IMR-90 (cell line): Measurements from ENCODE around the gene HSD17B8. TPM values are rescaled to one million over a fixed set of nuclear protein-coding genes. Genes with fewer than 3 reads are reported as not detected.

ENCODE experiments used
- ATAC-seq: fragments of 200-7000 bp; cut with Tn5 transposase; 2 replicates; pipeline ENCODE4 v1.9.1; 2020; ENCODE audit warnings: low read depth, mild to moderate bottlenecking, moderate library complexity
- BruUV-seq: library from RNA; stranded (reverse); fragments of 400-500 nt; replicated peaks from 2 replicates; lab custom pipeline; 2021; lab: Mats Ljungman, UMichigan
- CTCF ChIA-PET: fragments of 300-600 bp; formaldehyde crosslinking; extraction: SDS; loops from one replicate; lab custom pipeline; 2021; ENCODE audit warnings: antibody characterized with exemption; lab: Yijun Ruan, JAX
- POLR2A ChIA-PET: fragments of 300-600 bp; sonication (Branson Sonifier 250); formaldehyde crosslinking; loops from one replicate; lab custom pipeline; 2022; ENCODE audit warnings: antibody characterized with exemption; ENCODE audit not compliant: unreplicated experiment; lab: Charles Lee
- DNase-seq: peaks from one replicate; pipeline ENCODE4 v3.0.0; 2013
- H2AFZ ChIP-seq: replicated peaks from 2 replicates; pipeline ENCODE3; 2013; ENCODE audit warnings: low read length, mild to moderate bottlenecking; ENCODE audit not compliant: poor library complexity
- H2AK5ac ChIP-seq: 2 replicates; pipeline ENCODE4 v1.6.1; 2013; ENCODE audit warnings: low read depth, low read length, inconsistent platforms
- H2AK9ac ChIP-seq: replicated peaks from 2 replicates; pipeline ENCODE3; 2013; ENCODE audit warnings: mild to moderate bottlenecking, low read depth, low read length, moderate library complexity; ENCODE audit not compliant: poor library complexity
- H2BK120ac ChIP-seq: 2 replicates; pipeline ENCODE4 v1.6.1; 2013; ENCODE audit warnings: low read depth, low read length, inconsistent platforms
- H2BK15ac ChIP-seq: 3 replicates; pipeline ENCODE4 v1.6.1; 2013; ENCODE audit warnings: low read depth, low read length, inconsistent platforms
- H2BK20ac ChIP-seq: 2 replicates; pipeline ENCODE4 v1.6.1; 2013; ENCODE audit warnings: low read depth, mild to moderate bottlenecking, inconsistent platforms, low read length, moderate library complexity
- H2BK5ac ChIP-seq: 2 replicates; pipeline ENCODE4 v1.6.1; 2013; ENCODE audit warnings: mild to moderate bottlenecking, low read depth, low read length, inconsistent platforms; ENCODE audit not compliant: poor library complexity, severe bottlenecking
- H3K14ac ChIP-seq: replicated peaks from 2 replicates; pipeline ENCODE4 v1.6.1; 2013; ENCODE audit warnings: low read depth, low read length, inconsistent platforms
- H3K18ac ChIP-seq: 2 replicates; pipeline ENCODE4 v1.6.1; 2013; ENCODE audit warnings: low read depth, low read length, control low read depth
- H3K23ac ChIP-seq: 2 replicates; pipeline ENCODE4 v1.6.1; 2013; ENCODE audit warnings: low read depth, low read length, inconsistent platforms
- H3K27ac ChIP-seq: 2 replicates; pipeline ENCODE4 v1.5.1; 2013; ENCODE audit warnings: mild to moderate bottlenecking, control low read depth, low read length; ENCODE audit not compliant: insufficient read depth
- H3K27me3 ChIP-seq: 2 replicates; pipeline ENCODE4 v1.6.1; 2013; ENCODE audit warnings: low read length; ENCODE audit not compliant: control insufficient read depth, insufficient read depth
- H3K36me3 ChIP-seq: 2 replicates; pipeline ENCODE4 v1.6.1; 2013; ENCODE audit warnings: low read length, mixed read lengths; ENCODE audit not compliant: control insufficient read depth, insufficient read depth
- H3K4ac ChIP-seq: 2 replicates; pipeline ENCODE4 v1.6.1; 2013; ENCODE audit warnings: low read depth, low read length, inconsistent platforms
- H3K4me1 ChIP-seq: 2 replicates; pipeline ENCODE4 v1.6.1; 2013; ENCODE audit warnings: low read length, mixed read lengths; ENCODE audit not compliant: control insufficient read depth, insufficient read depth
- H3K4me2 ChIP-seq: 2 replicates; pipeline ENCODE4 v1.6.1; 2013; ENCODE audit warnings: low read depth, mild to moderate bottlenecking, control low read depth, low read length, moderate library complexity
- H3K4me3 ChIP-seq: 2 replicates; pipeline ENCODE4 v1.5.1; 2013; ENCODE audit warnings: low read depth, mild to moderate bottlenecking, control low read depth, low read length, moderate library complexity; ENCODE audit not compliant: insufficient read depth
- H3K56ac ChIP-seq: 2 replicates; pipeline ENCODE4 v1.6.1; 2013; ENCODE audit warnings: low read length, inconsistent platforms; ENCODE audit not compliant: insufficient read depth; ENCODE audit errors: extremely low read depth
- H3K79me1 ChIP-seq, 2 experiments: 2 replicates each; pipeline ENCODE4 v1.6.1; 2013; ENCODE audit warnings: low read length in 2 of 2, inconsistent platforms in 1 of 2, low read depth in 1 of 2
- H3K9ac ChIP-seq: 2 replicates; pipeline ENCODE4 v1.6.1; 2013; ENCODE audit warnings: low read depth, low read length, control low read depth
- H3K9me1 ChIP-seq: 2 replicates; pipeline ENCODE4 v1.6.1; 2013; ENCODE audit warnings: low read length, inconsistent platforms; ENCODE audit not compliant: insufficient read depth
- H3K9me3 ChIP-seq: 2 replicates; pipeline ENCODE4 v1.6.1; 2013; ENCODE audit warnings: low read length; ENCODE audit not compliant: control insufficient read depth, insufficient read depth
- H4K20me1 ChIP-seq: 2 replicates; pipeline ENCODE4 v1.6.1; 2013; ENCODE audit warnings: low read length, inconsistent platforms; ENCODE audit not compliant: insufficient read depth
- H4K5ac ChIP-seq: 2 replicates; pipeline ENCODE4 v1.6.1; 2013; ENCODE audit warnings: mild to moderate bottlenecking, low read depth, low read length, control low read depth
- H4K8ac ChIP-seq, 2 experiments: 2 replicates each; pipeline ENCODE4 v1.6.1; 2013; ENCODE audit warnings: low read depth in 2 of 2, low read length in 2 of 2, control low read depth in 1 of 2, inconsistent platforms in 1 of 2
- H4K91ac ChIP-seq: 2 replicates; pipeline ENCODE4 v1.6.1; 2013; ENCODE audit warnings: low read depth, low read length, inconsistent platforms; ENCODE audit not compliant: insufficient read depth
- CHD1 ChIP-seq: IDR thresholded peaks from 2 replicates; pipeline ENCODE4 v1.6.1; 2012; ENCODE audit warnings: low read depth, low read length, improper control_type of control experiment
- MXI1 ChIP-seq: IDR thresholded peaks from 2 replicates; pipeline ENCODE4 v1.6.1; 2012; ENCODE audit warnings: low read depth, mild to moderate bottlenecking, low read length, moderate library complexity, borderline replicate concordance
- NFE2L2 ChIP-seq: fragments of 150-350 bp; IDR thresholded peaks from 2 replicates; pipeline ENCODE4 v1.6.1; 2016; ENCODE audit warnings: low read depth, mild to moderate bottlenecking, low read length
- WGBS, 2 experiments: methylation state at CpG; one replicate each; pipeline versions ENCODE4 v1.1.5 to v1.1.7; 2013; ENCODE audit warnings: missing lambda C conversion rate in 2 of 2; ENCODE audit not compliant: insufficient read length in 1 of 2; ENCODE audit errors: extremely low coverage in 2 of 2; 5-methylcytosine and 5-hydroxymethylcytosine counted together
- dilution Hi-C: fragments of 300-500 bp; cut with HindIII; formaldehyde crosslinking; loops from one replicate; pipeline ENCODE4 v1.14.3; 2018; ENCODE audit warnings: low sequenced_read_pairs; ENCODE audit not compliant: unreplicated experiment
- in situ Hi-C: fragments of 300-500 bp; cut with MboI; formaldehyde crosslinking; loops from 3 replicates; pipeline ENCODE4 v1.14.3; 2019; ENCODE audit warnings: low sequenced_read_pairs, inconsistent platforms, mixed read lengths
- intact Hi-C: fragments of 100-400 bp; cut with micrococcal nuclease; formaldehyde crosslinking; loops from 2 replicates; pipeline ENCODE4 v1.10.0; 2022
- polyA plus RNA-seq, 3 experiments: library from polyadenylated mRNA; depleted of rRNA; stranded (reverse); fragments of >200 nt; gene quantifications; 2 replicates each; pipeline ENCODE4 v1.2.3, GENCODE V29; 2012; ENCODE audit warnings: low replicate concordance in 1 of 3
- total RNA-seq: library from RNA; depleted of rRNA; stranded (reverse); fragments of >200 nt; gene quantifications from 2 replicates; pipeline ENCODE4 v1.2.3, GENCODE V29; 2012
- TF ChIP-seq, protein P1 (sequence below): fragments of 150-350 bp; IDR thresholded peaks from 2 replicates; pipeline ENCODE4 v1.6.1; 2017; ENCODE audit warnings: mild to moderate bottlenecking, antibody characterized with exemption, low read length, low read depth

Gene HSD17B8
- total and polyA plus RNA-seq, 2 of the 4 experiments (the other 2 are of a cell fraction), result 1.6 to 4.3 TPM

DNA sequence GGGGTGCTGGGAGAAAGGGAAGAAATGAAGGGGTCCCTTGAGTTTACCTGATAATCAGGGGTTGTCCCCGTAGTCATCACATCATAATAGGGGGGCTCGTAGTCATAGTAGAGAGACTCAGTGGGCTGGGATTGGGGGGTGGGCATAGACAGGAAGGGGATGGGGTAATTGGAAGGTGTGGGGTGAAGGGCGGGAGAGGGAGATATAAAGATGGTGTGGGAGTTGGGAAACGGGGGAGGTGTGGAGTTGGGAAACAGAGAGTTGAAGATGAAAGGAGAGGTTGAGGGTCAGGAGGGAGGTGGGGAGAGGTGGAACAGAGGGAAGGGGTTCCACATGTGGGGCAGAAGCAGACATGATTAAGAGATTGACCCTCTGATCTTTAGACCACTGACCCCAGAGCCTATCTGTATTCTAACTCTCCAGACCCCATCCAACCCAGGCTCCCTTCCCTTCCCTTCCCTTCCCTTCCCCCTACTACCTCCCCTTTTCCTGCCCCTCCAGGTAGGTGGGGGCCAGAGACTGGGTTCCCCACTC, 18.7 kb upstream of the HSD17B8 start:
- Histone ChIP-seq H3K23ac (no peak overlapping the region), H2BK120ac (no peak overlapping the region), H3K79me1 (no peaks in the 10 kb centered on the region), H3K27me3 (peaks cover 34% of the 10 kb centered on the region), H3K18ac (no peak overlapping the region), H3K14ac (no peak overlapping the region), H3K4ac (no peak overlapping the region), H4K8ac (no peak overlapping the region), H3K36me3 (no peaks in the 10 kb centered on the region), H4K5ac (no peak overlapping the region), H2AFZ (no peak overlapping the region), H2AK9ac (no peak overlapping the region), H3K9ac (no peak overlapping the region), H2BK5ac (no peak overlapping the region), H3K56ac (no peak overlapping the region), H3K9me3 (no peaks in the 10 kb centered on the region), H3K4me2 (no peak overlapping the region), H4K91ac (no peak overlapping the region), H3K4me3 (no peak overlapping the region), H3K27ac (no peak overlapping the region), H4K20me1 (no peaks in the 10 kb centered on the region), H2AK5ac (no peak overlapping the region), H3K9me1 (no peaks in the 10 kb centered on the region), H2BK15ac (no peak overlapping the region), H2BK20ac (no peak overlapping the region), H3K4me1 (no peaks in the 10 kb centered on the region)
- ChIA-PET CTCF (no interaction called here), POLR2A (no interaction called here)
- DNase-seq (no peak), ATAC-seq (no peak)
- WGBS, 2 experiments, result 39 to 100% methylated on average over 2 to 3 of the region's 4 CpGs
- dilution Hi-C loops (no loop called here), intact Hi-C loops (no loop called here), in situ Hi-C loops (no loop called here)
- no TSS peak for BruUV-seq
- TF ChIP-seq NFE2L2, result no peak
- no peak for TF ChIP-seq CHD1
- TF ChIP-seq, protein P1, sequence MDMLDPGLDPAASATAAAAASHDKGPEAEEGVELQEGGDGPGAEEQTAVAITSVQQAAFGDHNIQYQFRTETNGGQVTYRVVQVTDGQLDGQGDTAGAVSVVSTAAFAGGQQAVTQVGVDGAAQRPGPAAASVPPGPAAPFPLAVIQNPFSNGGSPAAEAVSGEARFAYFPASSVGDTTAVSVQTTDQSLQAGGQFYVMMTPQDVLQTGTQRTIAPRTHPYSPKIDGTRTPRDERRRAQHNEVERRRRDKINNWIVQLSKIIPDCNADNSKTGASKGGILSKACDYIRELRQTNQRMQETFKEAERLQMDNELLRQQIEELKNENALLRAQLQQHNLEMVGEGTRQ, result no peak
- no peak for TF ChIP-seq MXI1
